Activated CD4-positive, alpha-beta memory T cell treated with anti-CD3 and anti-CD28 coated beads, Interleukin-2, amount 10 ng/mL, durations not matched to agents 7 days and 5 days (primary cell): ENCODE data around the gene KCNB1. TPM values are rescaled to one million over a fixed set of nuclear protein-coding genes. Genes with fewer than 3 reads are reported as not detected.

Source experiments
- CTCF ChIA-PET: fragments of 350-600 bp; sonication (Branson Sonifier 250); formaldehyde crosslinking; loops from one replicate; lab custom pipeline; 2021; ENCODE audit warnings: antibody characterized with exemption, inconsistent platforms; lab: Charles Lee
- POLR2A ChIA-PET: fragments of 350-600 bp; sonication (Branson Sonifier 250); formaldehyde crosslinking; loops from one replicate; lab custom pipeline; 2021; ENCODE audit warnings: antibody characterized with exemption; lab: Charles Lee
- DNase-seq: peaks from one replicate; pipeline ENCODE4 v3.0.0-alpha.2; 2020
- H3K27ac Mint-ChIP-seq: one replicate; pipeline ENCODE4 v1.8.0; 2021; ENCODE audit warnings: mild to moderate bottlenecking, mixed read lengths
- H3K27me3 Mint-ChIP-seq: one replicate; pipeline ENCODE4 v1.8.0; 2021; ENCODE audit warnings: mixed read lengths
- H3K36me3 Mint-ChIP-seq: one replicate; pipeline ENCODE4 v1.8.0; 2021; ENCODE audit warnings: low read depth, mixed read lengths
- H3K4me1 Mint-ChIP-seq: one replicate; pipeline ENCODE4 v1.8.0; 2021; ENCODE audit warnings: mixed read lengths
- H3K4me3 Mint-ChIP-seq: one replicate; pipeline ENCODE4 v1.8.0; 2021; ENCODE audit warnings: mild to moderate bottlenecking, mixed read lengths
- H3K9me3 Mint-ChIP-seq: one replicate; pipeline ENCODE4 v1.8.0; 2021; ENCODE audit warnings: mixed read lengths
- total RNA-seq, 2 experiments: library from RNA; stranded (reverse); gene quantifications; one replicate each; pipeline ENCODE4 v1.2.3, GENCODE V29; 2021

The KCNB1 gene
- total RNA-seq, 2 experiments from 2014 or later, result 0.05 TPM; not detected in 1

DNA sequence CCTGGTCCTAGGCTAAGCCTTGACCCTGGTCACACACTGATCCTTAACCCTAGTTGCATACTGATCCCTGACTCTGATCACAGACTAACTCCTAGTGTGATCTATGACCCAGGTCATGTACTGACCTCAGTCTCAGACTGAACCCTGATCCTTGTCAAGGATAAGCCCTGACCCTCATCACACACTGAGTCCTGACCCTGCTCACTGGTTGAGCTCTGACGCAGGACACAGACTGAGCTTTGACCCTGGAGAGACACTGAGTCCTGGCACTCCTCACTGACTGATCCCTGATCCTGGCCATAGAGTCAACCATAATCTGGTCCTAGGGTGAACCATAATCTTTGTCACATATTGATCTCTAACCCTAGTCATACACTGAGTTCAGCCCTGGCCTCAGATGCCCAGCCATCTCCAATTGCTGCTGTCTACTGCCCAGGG, 37.9 kb downstream of the KCNB1 start:
- DNase-seq, result no peak
- Mint-ChIP-seq H3K27me3 (peaks cover 30% of the 10 kb centered on the region), H3K9me3 (no peaks in the 10 kb centered on the region), H3K36me3 (no peaks in the 10 kb centered on the region), H3K27ac (no peak overlapping the region), H3K4me3 (no peak overlapping the region), H3K4me1 (no peaks in the 10 kb centered on the region)
- CTCF ChIA-PET, result no interaction called here
- POLR2A ChIA-PET, result interaction anchor here (1.2 kb wide), 1 partner anchor 18 kb away, joined by 3 read pairs; no protein-coding TSS in a partner anchor

DNA sequence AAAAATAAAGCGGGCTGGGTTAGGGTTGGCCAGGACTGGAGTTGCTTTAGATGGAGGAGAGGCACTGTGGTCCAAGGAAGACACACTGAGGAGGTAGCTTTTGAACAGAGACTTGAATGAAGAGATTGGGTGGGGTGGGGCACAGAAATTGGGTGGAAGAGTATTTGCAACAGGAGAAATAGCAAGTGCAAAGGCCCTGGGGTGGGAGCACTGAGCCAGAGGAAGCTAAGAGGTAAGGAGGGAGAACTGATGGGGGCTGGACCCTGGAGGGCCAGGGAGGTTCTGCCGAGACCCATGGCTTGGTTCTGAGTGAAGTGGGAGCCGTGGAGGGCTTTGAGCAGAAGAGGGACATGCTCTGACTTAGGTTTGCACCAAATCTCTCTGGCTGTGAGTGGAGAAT, 45.4 kb downstream of the KCNB1 start:
- H3K9me3 Mint-ChIP-seq, result no peaks in the 10 kb centered on the region
- CTCF ChIA-PET, result interaction anchor here (0.5 to 1.1 kb wide), 2 partner anchors 47 to 72 kb away, joined by 3 to 6 read pairs; no protein-coding TSS in a partner anchor
- no peaks in the 10 kb centered on the region for H3K4me1 Mint-ChIP-seq
- peaks cover 27% of the 10 kb centered on the region for H3K27me3 Mint-ChIP-seq
- no peak overlapping the region for H3K27ac Mint-ChIP-seq
- no peaks in the 10 kb centered on the region for H3K36me3 Mint-ChIP-seq
- no peak for DNase-seq
- H3K4me3 Mint-ChIP-seq, result no peak overlapping the region
- POLR2A ChIA-PET, result no interaction called here

DNA sequence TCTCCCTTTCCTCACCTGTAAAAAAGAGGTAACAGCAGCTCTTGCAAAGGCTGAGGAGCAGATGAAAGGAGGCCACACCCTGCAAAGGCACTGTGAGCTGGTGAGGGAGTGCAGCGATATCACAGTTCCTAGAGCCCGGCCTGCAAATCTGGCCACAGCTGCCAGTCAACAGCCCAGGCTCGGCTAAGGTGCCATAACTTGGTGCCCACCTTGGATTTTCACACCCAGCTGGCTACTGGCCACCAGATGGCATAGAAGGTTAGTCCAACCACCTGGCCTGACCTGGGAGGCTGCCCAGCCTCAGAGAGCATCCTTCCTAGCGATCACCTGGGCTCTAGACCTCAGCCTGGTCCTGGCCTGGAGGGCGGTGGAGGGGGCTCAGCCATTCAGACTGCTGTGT, 46.8 kb downstream of the KCNB1 start:
- POLR2A ChIA-PET, result no interaction called here
- H3K27ac Mint-ChIP-seq, result no peak overlapping the region
- H3K27me3 Mint-ChIP-seq, result peaks cover 35% of the 10 kb centered on the region
- H3K9me3 Mint-ChIP-seq, result no peaks in the 10 kb centered on the region
- no peaks in the 10 kb centered on the region for H3K36me3 Mint-ChIP-seq
- no peaks in the 10 kb centered on the region for H3K4me1 Mint-ChIP-seq
- DNase-seq, result no peak
- H3K4me3 Mint-ChIP-seq, result no peak overlapping the region
- CTCF ChIA-PET, result interaction anchor here (1.5 kb wide), 1 partner anchor 70 kb away, joined by 4 read pairs; no protein-coding TSS in a partner anchor

DNA sequence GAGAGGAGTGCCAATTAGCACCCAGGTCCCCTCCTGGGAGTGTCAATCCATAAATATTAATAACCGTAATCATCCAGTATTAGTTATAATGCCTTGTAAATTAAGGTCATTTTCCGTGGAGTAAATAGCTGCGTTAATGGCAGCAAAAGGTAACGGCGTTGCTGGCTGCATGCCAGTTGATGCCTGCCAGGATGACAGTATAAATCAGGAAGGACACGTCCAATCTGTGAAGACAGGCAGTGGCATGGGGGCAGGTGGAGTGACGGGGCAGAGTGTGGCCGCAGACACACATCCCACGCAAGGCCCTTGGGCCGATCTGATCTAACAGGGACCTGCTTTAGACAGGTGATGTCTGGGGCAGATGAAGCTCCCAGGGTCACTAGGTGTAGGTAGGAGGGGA, 49.1 kb downstream of the KCNB1 start:
- DNase-seq, result no peak
- ChIA-PET CTCF (no interaction called here), POLR2A (no interaction called here)
- Mint-ChIP-seq H3K4me1 (no peaks in the 10 kb centered on the region), H3K36me3 (no peaks in the 10 kb centered on the region), H3K4me3 (no peak overlapping the region), H3K27me3 (peaks cover 47% of the 10 kb centered on the region), H3K27ac (no peak overlapping the region), H3K9me3 (no peaks in the 10 kb centered on the region)

DNA sequence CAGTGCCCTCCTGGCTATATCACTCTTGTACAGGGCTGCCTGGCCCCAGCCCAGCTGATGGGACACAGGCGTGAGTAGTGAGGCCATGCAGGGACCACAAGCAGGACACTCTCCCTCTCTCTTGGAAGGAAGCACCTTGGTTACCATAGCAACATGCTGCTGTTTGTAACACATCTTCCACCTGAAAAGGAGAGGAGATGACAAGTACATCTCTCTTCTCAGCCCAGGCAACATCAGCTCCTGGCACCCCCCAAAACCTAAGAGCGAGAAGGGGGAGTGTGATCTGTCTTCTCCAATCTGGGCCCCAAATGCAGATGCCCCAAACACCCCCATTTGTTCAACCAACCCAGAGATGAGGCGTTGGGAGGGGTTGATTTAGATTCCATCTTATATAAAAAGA, 49.9 kb downstream of the KCNB1 start:
- POLR2A ChIA-PET, result no interaction called here

DNA sequence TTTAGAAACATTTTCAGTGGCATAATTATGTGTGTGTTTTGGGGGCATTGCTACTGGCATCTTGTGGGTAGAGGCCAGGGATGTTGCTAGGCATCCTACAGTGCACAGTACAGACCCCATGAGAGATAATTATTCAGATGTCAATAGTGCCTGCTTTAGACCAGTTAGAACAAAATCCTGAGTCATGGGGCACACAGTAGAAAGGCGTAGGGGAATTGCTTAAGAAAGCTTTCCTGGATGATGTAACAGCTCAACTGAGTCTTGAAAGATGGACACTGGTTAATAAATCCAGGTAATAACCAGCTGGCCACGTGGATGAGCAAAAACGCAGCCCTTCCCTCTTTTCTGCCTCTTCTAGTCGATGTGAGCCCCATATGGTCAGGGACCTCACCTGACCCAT, 51.1 kb downstream of the KCNB1 start:
- Mint-ChIP-seq H3K9me3 (no peaks in the 10 kb centered on the region), H3K27ac (no peak overlapping the region), H3K36me3 (no peaks in the 10 kb centered on the region), H3K4me3 (no peak overlapping the region), H3K27me3 (peaks cover 52% of the 10 kb centered on the region), H3K4me1 (no peaks in the 10 kb centered on the region)
- ChIA-PET POLR2A (no interaction called here), CTCF (no interaction called here)
- no peak for DNase-seq

More for the DNA sequence above, 49.9 kb downstream of the KCNB1 start:
- Mint-ChIP-seq H3K4me1 (no peaks in the 10 kb centered on the region), H3K4me3 (no peak overlapping the region), H3K27ac (no peak overlapping the region), H3K36me3 (no peaks in the 10 kb centered on the region), H3K9me3 (no peaks in the 10 kb centered on the region), H3K27me3 (peaks cover 53% of the 10 kb centered on the region)
- no peak for DNase-seq
- CTCF ChIA-PET, result no interaction called here

DNA sequence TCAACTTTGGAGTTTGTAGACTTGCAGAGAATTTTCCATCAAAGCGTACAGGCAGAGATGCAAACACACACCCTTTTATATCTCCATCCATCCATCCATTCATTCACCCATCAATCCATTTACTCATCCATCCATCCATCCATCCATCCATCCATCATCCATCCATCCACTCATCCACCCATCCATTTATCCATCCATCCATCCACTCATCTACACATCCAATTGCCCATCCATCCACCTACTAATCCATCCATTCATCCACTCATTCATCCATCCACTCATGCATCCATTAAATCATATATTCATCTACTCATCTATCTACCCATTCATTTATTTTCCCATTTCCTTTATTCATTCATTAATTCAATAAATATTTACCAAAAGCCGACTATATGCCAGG, 52.1 kb downstream of the KCNB1 start:
- peaks cover 50% of the 10 kb centered on the region for H3K27me3 Mint-ChIP-seq
- no peaks in the 10 kb centered on the region for H3K4me1 Mint-ChIP-seq
- no peak overlapping the region for H3K4me3 Mint-ChIP-seq
- ChIA-PET CTCF (no interaction called here), POLR2A (no interaction called here)
- H3K36me3 Mint-ChIP-seq, result no peaks in the 10 kb centered on the region
- H3K9me3 Mint-ChIP-seq, result no peaks in the 10 kb centered on the region
- DNase-seq, result no peak
- H3K27ac Mint-ChIP-seq, result no peak overlapping the region

DNA sequence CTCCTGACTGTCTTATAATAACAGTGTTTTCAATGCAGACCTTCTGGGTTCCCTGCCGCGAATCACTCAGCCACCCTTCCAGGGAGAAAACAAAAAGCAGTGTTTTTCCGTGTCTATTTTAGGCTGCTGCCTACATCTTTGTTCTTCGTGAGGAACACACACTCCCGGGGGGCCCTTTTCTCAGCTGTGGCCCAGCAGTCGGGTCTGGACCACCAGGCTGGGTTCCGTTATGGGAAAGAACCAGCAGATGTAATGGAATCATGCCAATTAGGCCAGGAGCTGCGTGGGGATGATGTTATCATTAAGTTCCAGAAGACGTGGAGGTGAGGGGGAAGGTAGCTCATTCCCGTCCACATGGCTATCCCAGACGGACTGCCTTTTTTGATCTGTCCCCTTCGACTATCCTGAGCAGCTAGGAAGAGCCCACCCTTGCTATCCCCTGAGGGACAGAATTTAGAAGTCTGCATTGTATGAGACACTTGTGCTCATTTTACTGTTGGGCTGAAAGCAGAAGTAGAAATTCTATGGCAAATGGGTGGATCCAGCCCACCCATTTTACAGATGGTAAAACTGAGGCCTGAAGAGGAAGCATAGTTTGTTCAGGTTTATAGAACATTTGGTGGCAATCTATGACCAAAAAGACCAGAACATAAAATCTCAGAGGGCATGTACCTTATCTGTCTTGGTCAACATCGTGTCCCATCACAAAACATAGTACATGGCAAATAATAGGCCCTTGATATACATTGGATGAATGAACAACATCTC, 54.5 kb downstream of the KCNB1 start:
- Mint-ChIP-seq H3K4me3 (no peak overlapping the region), H3K27me3 (peaks cover 55% of the 10 kb centered on the region), H3K9me3 (no peaks in the 10 kb centered on the region), H3K36me3 (no peaks in the 10 kb centered on the region), H3K4me1 (no peaks in the 10 kb centered on the region), H3K27ac (no peak overlapping the region)
- ChIA-PET POLR2A (interaction anchor here (1.1 kb wide), 1 partner anchor 13 kb away, joined by 3 read pairs; no protein-coding TSS in a partner anchor), CTCF (no interaction called here)
- no peak for DNase-seq

DNA sequence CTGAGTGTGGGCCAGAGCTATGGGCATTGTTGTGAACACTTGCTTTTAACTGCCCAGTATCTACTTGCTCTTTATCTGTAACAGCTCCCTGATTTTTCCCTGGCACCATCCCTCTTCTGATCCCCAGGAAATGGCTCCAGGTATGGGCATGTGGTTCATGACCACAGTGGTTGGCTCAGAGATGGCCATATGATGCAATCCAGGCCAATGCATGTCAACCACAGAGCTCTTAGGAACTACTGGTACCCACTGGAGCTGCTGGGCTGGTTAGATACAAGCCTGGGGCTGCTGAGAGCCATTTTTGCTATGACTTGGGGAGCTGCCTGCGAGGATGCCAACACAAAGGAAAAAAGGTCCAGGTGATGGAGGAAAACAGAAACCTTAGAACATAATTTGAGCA, 55.6 kb downstream of the KCNB1 start:
- H3K27ac Mint-ChIP-seq, result no peak overlapping the region
- DNase-seq, result no peak
- POLR2A ChIA-PET, result interaction anchor here (1.1 kb wide), 1 partner anchor 14 kb away, joined by 3 read pairs; no protein-coding TSS in a partner anchor
- CTCF ChIA-PET, result interaction anchor here (1.5 kb wide), 1 partner anchor 95 kb away, joined by 3 read pairs; no protein-coding TSS in a partner anchor
- H3K9me3 Mint-ChIP-seq, result no peaks in the 10 kb centered on the region
- H3K27me3 Mint-ChIP-seq, result peaks cover 55% of the 10 kb centered on the region
- no peak overlapping the region for H3K4me3 Mint-ChIP-seq
- no peaks in the 10 kb centered on the region for H3K36me3 Mint-ChIP-seq
- H3K4me1 Mint-ChIP-seq, result no peaks in the 10 kb centered on the region

DNA sequence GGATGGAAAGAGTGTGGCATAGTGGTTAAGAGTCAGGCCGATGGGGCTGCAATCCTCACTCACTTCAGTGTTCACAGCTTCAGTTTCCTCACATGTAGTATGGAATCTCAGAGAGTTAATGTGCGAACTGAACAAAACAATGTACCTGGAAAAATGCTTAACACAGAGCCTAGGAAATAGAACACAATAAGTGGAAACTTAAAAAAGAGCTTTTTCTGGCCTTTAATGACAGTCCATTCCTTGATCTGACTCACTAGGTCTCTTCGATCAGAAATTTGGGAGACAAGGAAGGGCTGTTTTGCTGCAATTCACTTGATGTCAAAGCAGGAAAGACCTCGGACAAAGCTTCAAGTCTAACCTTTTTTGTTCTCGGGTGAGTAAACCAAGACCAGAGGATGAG, 56.1 kb downstream of the KCNB1 start:
- H3K4me1 Mint-ChIP-seq, result no peaks in the 10 kb centered on the region
- H3K4me3 Mint-ChIP-seq, result no peak overlapping the region
- no peak overlapping the region for H3K27ac Mint-ChIP-seq
- peaks cover 50% of the 10 kb centered on the region for H3K27me3 Mint-ChIP-seq
- H3K36me3 Mint-ChIP-seq, result no peaks in the 10 kb centered on the region
- ChIA-PET POLR2A (interaction anchor here (1.1 kb wide), 1 partner anchor 14 kb away, joined by 3 read pairs; no protein-coding TSS in a partner anchor), CTCF (interaction anchor here (1.5 kb wide), 1 partner anchor 94 kb away, joined by 3 read pairs; no protein-coding TSS in a partner anchor)
- no peaks in the 10 kb centered on the region for H3K9me3 Mint-ChIP-seq
- no peak for DNase-seq

DNA sequence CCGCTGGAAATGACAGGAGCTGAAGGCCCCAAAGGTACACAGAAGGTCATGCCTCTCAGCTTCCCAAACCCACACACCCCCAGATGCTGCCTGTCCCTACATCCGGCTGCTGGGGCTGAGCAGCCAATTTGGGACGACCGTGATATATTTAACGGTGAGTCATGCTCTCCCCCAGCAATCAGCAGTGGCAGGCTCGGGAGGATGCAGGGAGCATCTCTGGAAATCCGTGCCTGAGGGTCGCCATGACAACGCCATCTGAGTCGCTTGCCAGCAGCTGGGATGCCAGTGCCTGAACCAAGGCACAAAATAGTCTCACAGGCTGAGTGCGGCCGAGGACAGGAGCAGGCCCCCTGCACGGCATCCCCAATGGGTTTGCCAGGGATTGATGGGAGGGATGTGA, 57.9 kb downstream of the KCNB1 start:
- H3K4me1 Mint-ChIP-seq, result no peaks in the 10 kb centered on the region
- no peak overlapping the region for H3K4me3 Mint-ChIP-seq
- no peaks in the 10 kb centered on the region for H3K36me3 Mint-ChIP-seq
- POLR2A ChIA-PET, result no interaction called here
- CTCF ChIA-PET, result interaction anchor here (0.6 to 1.3 kb wide), 2 partner anchors 41 to 676 kb away, joined by 3 to 4 read pairs; no protein-coding TSS in a partner anchor
- no peak overlapping the region for H3K27ac Mint-ChIP-seq
- H3K9me3 Mint-ChIP-seq, result no peaks in the 10 kb centered on the region
- no peak for DNase-seq
- peaks cover 35% of the 10 kb centered on the region for H3K27me3 Mint-ChIP-seq

DNA sequence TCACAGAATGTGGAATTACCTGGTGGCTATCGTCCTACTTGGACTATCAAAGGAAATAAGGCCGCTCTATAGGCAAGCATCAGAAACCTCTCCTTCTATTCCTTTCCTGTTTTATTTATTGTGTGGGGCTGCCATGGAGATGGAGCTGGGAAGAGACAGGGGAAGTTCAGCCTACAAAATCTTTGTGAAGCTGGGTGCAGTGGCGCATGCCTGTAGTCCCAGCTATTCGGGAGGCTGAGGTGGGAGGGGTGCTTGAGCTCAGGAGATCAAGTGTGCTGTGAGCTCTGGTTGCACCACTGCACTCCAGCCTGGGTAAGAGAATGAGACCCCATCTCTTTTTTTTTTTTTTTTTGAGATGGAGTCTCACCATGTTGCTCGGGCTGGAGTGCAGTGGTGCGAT, 60.3 kb downstream of the KCNB1 start:
- ChIA-PET POLR2A (no interaction called here), CTCF (interaction anchor here (0.7 kb wide), 1 partner anchor 41 kb away, joined by 4 read pairs; no protein-coding TSS in a partner anchor)
- Mint-ChIP-seq H3K9me3 (no peaks in the 10 kb centered on the region), H3K4me3 (no peak overlapping the region), H3K27ac (no peak overlapping the region), H3K27me3 (peaks cover 23% of the 10 kb centered on the region), H3K36me3 (no peaks in the 10 kb centered on the region), H3K4me1 (no peaks in the 10 kb centered on the region)
- no peak for DNase-seq

DNA sequence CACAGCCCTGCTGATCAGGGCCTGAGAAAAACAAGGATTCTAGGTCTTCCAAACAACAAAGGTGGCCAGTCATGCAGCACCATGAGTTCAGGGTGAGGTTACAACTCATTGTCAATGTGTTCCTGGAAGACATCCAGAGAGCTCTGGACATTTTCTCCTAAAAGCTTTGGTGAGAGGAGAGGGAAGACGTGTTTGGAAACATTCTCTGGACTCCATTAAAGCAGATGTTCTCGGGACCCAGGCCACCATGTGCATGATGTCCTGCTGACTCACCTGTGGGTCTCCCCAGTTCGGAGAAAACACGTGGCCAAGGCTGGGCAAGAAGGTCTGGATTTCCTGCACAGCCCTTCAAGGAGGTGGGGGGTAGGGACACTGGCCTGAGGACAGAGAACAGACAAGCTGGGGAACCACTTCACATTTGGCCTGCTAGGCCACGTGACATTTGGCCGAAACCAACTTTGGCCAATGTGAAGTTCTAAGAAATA, 61.6 kb downstream of the KCNB1 start:
- H3K4me1 Mint-ChIP-seq, result no peaks in the 10 kb centered on the region
- peaks cover 17% of the 10 kb centered on the region for H3K27me3 Mint-ChIP-seq
- DNase-seq, result no peak
- ChIA-PET POLR2A (no interaction called here), CTCF (no interaction called here)
- no peak overlapping the region for H3K27ac Mint-ChIP-seq
- H3K36me3 Mint-ChIP-seq, result no peaks in the 10 kb centered on the region
- no peak overlapping the region for H3K4me3 Mint-ChIP-seq
- H3K9me3 Mint-ChIP-seq, result no peaks in the 10 kb centered on the region
